DND-41 (cell line): ENCODE measurements around the gene ANKLE1.

Experiments
- ATAC-seq: fragments of 200-7000 bp; cut with Tn5 transposase; 3 replicates; pipeline ENCODE4 v1.9.1; 2021; ENCODE audit warnings: low read depth; ENCODE audit not compliant: insufficient read depth
- DNase-seq: peaks from one replicate; pipeline ENCODE4 v3.0.0-alpha.2; 2020
- H2AFZ ChIP-seq: 2 replicates; pipeline ENCODE4 v1.6.0; 2012; ENCODE audit warnings: low read depth, low read length
- H3K27ac ChIP-seq: 2 replicates; pipeline ENCODE4 v1.5.1; 2012; ENCODE audit warnings: low read length, inconsistent platforms
- H3K27me3 ChIP-seq: fragments of 200-600 bp; sonication (generic); 2 replicates; pipeline ENCODE4 v1.6.0; 2012; ENCODE audit warnings: low read length, mild to moderate bottlenecking, inconsistent platforms; ENCODE audit not compliant: insufficient read depth, poor library complexity
- H3K36me3 ChIP-seq: 2 replicates; pipeline ENCODE4 v1.5.1; 2012; ENCODE audit warnings: low read length, inconsistent platforms; ENCODE audit not compliant: insufficient read depth
- H3K4me1 ChIP-seq: 2 replicates; pipeline ENCODE4 v1.5.1; 2012; ENCODE audit warnings: mild to moderate bottlenecking, low read length; ENCODE audit not compliant: insufficient read depth
- H3K4me2 ChIP-seq: 2 replicates; pipeline ENCODE4 v1.6.0; 2012; ENCODE audit warnings: mild to moderate bottlenecking, moderate library complexity, low read length, inconsistent platforms; ENCODE audit not compliant: insufficient read depth
- H3K4me3 ChIP-seq, 2 experiments: fragments of 200-600 bp in 1 of 2; shearing (Covaris generic) in 1 of 2; 2 replicates each; pipeline ENCODE4 v1.5.1; 2012 to 2016; ENCODE audit warnings: inconsistent platforms in 2 of 2, low read length in 2 of 2, mild to moderate bottlenecking in 2 of 2, low read depth in 1 of 2, moderate library complexity in 1 of 2
- H3K79me2 ChIP-seq: 2 replicates; pipeline ENCODE4 v1.6.0; 2012; ENCODE audit warnings: low read length, inconsistent platforms; ENCODE audit not compliant: insufficient read depth
- H3K9ac ChIP-seq: 2 replicates; pipeline ENCODE4 v1.6.0; 2012; ENCODE audit warnings: low read depth, mild to moderate bottlenecking, inconsistent platforms, low read length, moderate library complexity
- H3K9me3 ChIP-seq: 2 replicates; pipeline ENCODE4 v1.5.1; 2012; ENCODE audit warnings: low read length, moderate library complexity, mild to moderate bottlenecking, inconsistent platforms; ENCODE audit not compliant: insufficient read depth, severe bottlenecking
- H4K20me1 ChIP-seq: 2 replicates; pipeline ENCODE4 v1.6.0; 2012; ENCODE audit warnings: low read length; ENCODE audit not compliant: insufficient read depth
- EZH2 ChIP-seq: IDR thresholded peaks from 3 replicates; pipeline ENCODE4 v1.6.1; 2012; ENCODE audit warnings: borderline replicate concordance, low read depth, mild to moderate bottlenecking, moderate library complexity, low read length, inconsistent platforms; ENCODE audit not compliant: severe bottlenecking
- TF ChIP-seq, protein P1 (sequence below): IDR thresholded peaks from 2 replicates; pipeline ENCODE4 v1.5.1; 2012; ENCODE audit warnings: borderline replicate concordance, low read length, moderate library complexity, mild to moderate bottlenecking; ENCODE audit not compliant: poor library complexity, severe bottlenecking; ENCODE audit errors: extremely low read depth

Gene ANKLE1

DNA sequence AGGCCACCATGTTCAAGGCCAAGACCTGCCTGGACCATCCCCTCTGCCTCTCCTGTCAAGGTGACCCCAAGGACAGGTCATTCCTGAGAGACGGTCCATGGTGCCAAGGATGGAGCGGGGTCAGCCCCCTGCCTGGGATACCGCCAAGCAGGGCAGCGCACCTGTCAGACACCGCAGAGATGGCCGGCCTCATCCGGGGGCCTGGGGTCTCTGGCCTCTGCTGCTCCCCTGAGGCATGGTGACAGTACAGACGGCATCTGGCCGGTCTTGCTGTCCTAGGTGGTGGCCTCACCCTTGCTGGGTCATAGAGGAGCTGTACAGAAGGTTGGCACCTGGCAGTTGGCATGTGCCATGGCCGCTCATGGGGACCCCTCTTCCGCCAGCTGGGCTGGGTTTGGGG, 38.7 kb downstream of the ANKLE1 start:
- peaks cover 7% of the 10 kb centered on the region for H4K20me1 ChIP-seq
- TF ChIP-seq, protein P1, sequence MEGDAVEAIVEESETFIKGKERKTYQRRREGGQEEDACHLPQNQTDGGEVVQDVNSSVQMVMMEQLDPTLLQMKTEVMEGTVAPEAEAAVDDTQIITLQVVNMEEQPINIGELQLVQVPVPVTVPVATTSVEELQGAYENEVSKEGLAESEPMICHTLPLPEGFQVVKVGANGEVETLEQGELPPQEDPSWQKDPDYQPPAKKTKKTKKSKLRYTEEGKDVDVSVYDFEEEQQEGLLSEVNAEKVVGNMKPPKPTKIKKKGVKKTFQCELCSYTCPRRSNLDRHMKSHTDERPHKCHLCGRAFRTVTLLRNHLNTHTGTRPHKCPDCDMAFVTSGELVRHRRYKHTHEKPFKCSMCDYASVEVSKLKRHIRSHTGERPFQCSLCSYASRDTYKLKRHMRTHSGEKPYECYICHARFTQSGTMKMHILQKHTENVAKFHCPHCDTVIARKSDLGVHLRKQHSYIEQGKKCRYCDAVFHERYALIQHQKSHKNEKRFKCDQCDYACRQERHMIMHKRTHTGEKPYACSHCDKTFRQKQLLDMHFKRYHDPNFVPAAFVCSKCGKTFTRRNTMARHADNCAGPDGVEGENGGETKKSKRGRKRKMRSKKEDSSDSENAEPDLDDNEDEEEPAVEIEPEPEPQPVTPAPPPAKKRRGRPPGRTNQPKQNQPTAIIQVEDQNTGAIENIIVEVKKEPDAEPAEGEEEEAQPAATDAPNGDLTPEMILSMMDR = no peak
- no peak for TF ChIP-seq EZH2
- H3K27me3 ChIP-seq = no peaks in the 10 kb centered on the region
- no peak overlapping the region for H3K27ac ChIP-seq
- H3K9ac ChIP-seq = no peak overlapping the region
- H3K4me1 ChIP-seq = no peaks in the 10 kb centered on the region
- ATAC-seq (no peak), DNase-seq (no peak)
- no peak overlapping the region for H3K4me2 ChIP-seq
- H3K36me3 ChIP-seq = peaks cover 48% of the 10 kb centered on the region
- no peaks in the 10 kb centered on the region for H3K9me3 ChIP-seq
- H3K4me3 ChIP-seq = no peak overlapping the region
- no peak overlapping the region for H2AFZ ChIP-seq
- no peaks in the 10 kb centered on the region for H3K79me2 ChIP-seq

DNA sequence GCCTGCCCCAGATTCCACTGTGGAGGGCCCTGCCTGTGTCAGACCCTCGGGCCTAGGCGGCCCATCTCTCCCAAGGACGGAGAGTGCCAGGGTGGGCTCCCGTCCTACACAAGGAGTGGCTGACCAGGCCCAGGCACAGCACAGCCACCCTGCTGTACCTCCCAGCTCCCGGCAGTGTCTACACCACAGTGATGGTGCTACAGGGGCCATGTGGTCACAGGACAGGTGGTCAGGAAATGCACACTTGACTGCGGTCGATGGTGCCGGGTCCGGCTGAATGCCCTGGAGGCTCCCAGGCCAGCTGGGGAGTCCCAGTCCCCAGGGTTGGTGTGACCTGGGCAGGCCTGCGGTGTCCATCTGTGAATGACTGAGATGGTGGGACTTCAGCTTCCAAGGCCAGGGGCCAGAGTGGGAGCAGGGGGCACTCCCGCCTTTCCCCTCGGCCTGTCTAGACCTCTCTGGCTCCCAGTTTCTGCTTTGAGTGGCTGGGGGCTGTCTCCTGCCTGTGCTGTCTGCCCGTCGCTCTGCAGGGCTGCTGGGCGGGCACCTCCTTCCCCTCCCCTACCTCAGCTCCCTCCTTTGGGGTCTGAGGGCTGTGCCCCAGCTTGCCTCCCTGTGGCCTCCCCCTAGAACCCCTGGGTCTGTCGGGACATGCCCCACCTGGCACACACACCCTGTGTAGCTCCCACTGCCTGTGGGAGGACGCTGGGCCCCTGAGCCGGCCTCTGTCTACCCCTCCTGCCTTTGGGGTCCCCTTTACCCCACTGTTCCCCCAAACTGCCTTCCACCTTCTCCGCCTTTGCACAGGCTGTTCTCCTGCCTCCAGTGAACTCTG, 40.2 kb downstream of the ANKLE1 start:
- Histone ChIP-seq H2AFZ (no peak overlapping the region), H3K79me2 (no peaks in the 10 kb centered on the region), H3K27ac (no peak overlapping the region), H4K20me1 (peaks cover 4% of the 10 kb centered on the region), H3K9ac (no peak overlapping the region), H3K4me2 (no peak overlapping the region), H3K4me1 (no peaks in the 10 kb centered on the region), H3K27me3 (no peaks in the 10 kb centered on the region), H3K36me3 (peaks cover 41% of the 10 kb centered on the region), H3K4me3 (no peak overlapping the region), H3K9me3 (no peaks in the 10 kb centered on the region)
- no peak for TF ChIP-seq EZH2
- ATAC-seq (0 out of 3 replicates have a peak, but pooled peaks have one; percentile 16), DNase-seq (no peak)

DNA sequence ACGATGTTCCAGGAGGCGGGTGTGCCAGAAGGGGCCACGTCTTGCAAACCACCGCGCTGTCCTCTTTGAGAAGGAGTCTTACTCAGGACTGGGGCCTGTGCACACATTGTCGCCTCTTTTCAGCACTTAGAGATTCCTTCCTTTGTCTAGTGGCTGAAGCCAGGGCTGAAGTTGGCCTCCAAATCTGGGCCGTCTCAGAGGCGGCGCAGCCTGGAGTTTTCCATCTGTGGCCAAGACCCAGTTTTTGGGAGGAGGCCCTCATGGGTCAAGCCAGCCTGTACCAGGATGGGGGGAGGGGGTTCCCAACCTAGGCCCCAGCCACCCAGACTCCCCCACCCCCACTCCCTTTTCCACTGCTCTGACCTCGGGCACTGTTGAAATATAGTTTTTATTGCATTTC, 41.2 kb downstream of the ANKLE1 start:
- Histone ChIP-seq H3K36me3 (peaks cover 47% of the 10 kb centered on the region), H3K4me3 (no peak overlapping the region), H3K9ac (no peak overlapping the region), H3K27me3 (no peaks in the 10 kb centered on the region), H2AFZ (no peak overlapping the region), H3K27ac (no peak overlapping the region), H3K79me2 (no peaks in the 10 kb centered on the region), H3K4me2 (no peak overlapping the region), H3K9me3 (no peaks in the 10 kb centered on the region), H3K4me1 (no peaks in the 10 kb centered on the region), H4K20me1 (peaks cover 4% of the 10 kb centered on the region)
- DNase-seq (no peak), ATAC-seq (no peak)
- no peak for TF ChIP-seq EZH2
- TF ChIP-seq, protein P1 = no peak

DNA sequence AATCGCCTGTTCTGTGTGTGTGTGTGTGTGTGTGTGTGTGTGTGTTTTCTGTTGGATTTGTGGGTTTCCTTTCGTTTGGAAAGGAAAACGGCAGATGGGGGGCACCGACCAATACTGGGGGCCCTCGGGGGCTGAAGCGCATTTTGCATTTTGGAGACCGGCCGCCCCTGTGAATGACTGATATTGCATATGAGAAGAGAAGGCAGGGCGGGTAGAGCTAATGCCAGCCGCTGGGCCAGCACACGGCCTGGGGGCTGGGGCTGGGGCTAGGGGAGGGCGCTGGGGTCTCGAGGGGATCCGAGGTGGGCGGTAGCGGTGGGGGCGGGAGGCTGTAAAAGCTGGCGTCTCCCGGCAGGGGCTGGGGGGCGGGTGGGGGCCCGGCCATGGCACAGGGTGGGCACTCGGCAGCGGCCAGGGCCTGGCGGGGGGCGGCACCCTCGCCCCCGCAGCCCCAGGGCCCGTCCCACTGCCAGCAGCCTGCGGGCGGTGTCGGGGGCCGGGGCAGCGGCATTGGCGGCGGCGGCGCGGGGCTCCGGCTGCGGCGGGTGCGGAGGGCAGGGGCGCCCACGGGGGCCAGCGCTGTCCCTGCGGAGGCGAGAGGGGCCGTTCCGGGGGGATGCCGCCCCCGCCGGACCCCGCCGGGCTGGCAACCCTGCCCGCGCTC, 41.7 kb downstream of the ANKLE1 start:
- H4K20me1 ChIP-seq = peaks cover 4% of the 10 kb centered on the region
- no peaks in the 10 kb centered on the region for H3K9me3 ChIP-seq
- H2AFZ ChIP-seq = no peak overlapping the region
- no peak for DNase-seq
- no peak overlapping the region for H3K27ac ChIP-seq
- no peak for TF ChIP-seq EZH2
- TF ChIP-seq, protein P1 = no peak
- ATAC-seq = no peak
- H3K27me3 ChIP-seq = no peaks in the 10 kb centered on the region
- no peaks in the 10 kb centered on the region for H3K4me1 ChIP-seq
- H3K9ac ChIP-seq = no peak overlapping the region
- peaks cover 47% of the 10 kb centered on the region for H3K36me3 ChIP-seq
- no peak overlapping the region for H3K4me2 ChIP-seq
- no peaks in the 10 kb centered on the region for H3K79me2 ChIP-seq
- H3K4me3 ChIP-seq = no peak overlapping the region
